Left ventricle myocardium inferior (tissue), 1 donor: ENCODE measurements around the gene PRKD3. TPM values are rescaled to one million over a fixed set of nuclear protein-coding genes. Genes with fewer than 3 reads are reported as not detected.
A peak's percentile ranks its signal among the peaks of the same experiment; 100 is the strongest.

Experiments
- DNase-seq: peaks from one replicate; pipeline ENCODE4 v3.0.0-alpha.2; 2020
- H3K27ac ChIP-seq: fragments of 200-600 bp; replicated peaks from 2 replicates; pipeline ENCODE4 v1.8.0; 2021
- H3K27me3 ChIP-seq: fragments of 200-600 bp; 2 replicates; pipeline ENCODE4 v1.8.0; 2021; ENCODE audit warnings: low read depth
- H3K36me3 ChIP-seq: fragments of 200-600 bp; 2 replicates; pipeline ENCODE4 v1.8.0; 2021
- H3K4me1 ChIP-seq: fragments of 200-600 bp; 2 replicates; pipeline ENCODE4 v1.8.0; 2021
- H3K4me3 ChIP-seq: fragments of 200-600 bp; 2 replicates; pipeline ENCODE4 v1.8.0; 2021; ENCODE audit warnings: mild to moderate bottlenecking, moderate library complexity
- H3K9me3 ChIP-seq: fragments of 200-600 bp; replicated peaks from 2 replicates; pipeline ENCODE4 v1.8.0; 2021
- intact Hi-C: fragments of 100-400 bp; cut with micrococcal nuclease; formaldehyde crosslinking; loops from one replicate; pipeline ENCODE4 v1.11.0; 2022
- total RNA-seq: library from RNA; stranded (reverse); fragmentation: NEBNext Ultra II Directional; extraction: Animal tissue kit (Norgen Biotek cat#: 25700); gene quantifications from one replicate; pipeline ENCODE4 v1.2.1, GENCODE V29; 2021
- TF ChIP-seq, protein P1 (sequence below): fragments of 200-600 bp; IDR thresholded peaks from 2 replicates; pipeline ENCODE4 v1.8.0; 2021; ENCODE audit warnings: antibody characterized with exemption, mild to moderate bottlenecking, borderline replicate concordance
- donor health status: DM: no; HTN: yes; CAD: no; lungs with severe emphysema.

The PRKD3 gene
- total RNA-seq, 1 donor from 2014 or later = 14.8 TPM

DNA sequence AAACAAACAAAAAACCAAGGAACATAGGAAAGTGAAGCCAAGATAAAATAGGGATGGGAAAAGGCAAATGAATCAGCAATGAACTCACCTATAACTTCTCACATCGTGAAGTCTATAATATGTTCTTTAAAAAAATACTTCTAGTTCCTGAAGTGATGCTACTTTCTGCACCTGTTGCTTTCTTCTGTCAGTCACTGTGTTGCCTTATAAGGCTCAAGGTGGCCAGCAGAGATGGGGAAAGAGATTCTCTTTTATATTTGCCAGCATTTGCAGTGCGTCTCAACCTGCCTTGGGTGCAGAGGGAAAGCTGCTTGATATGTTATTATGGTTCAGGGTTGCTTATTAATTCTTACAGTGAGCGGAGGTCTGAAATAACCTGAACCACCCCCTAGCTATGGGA lies 33.8 kb upstream of the PRKD3 start:
- Histone ChIP-seq H3K9me3 (no peaks in the 10 kb centered on the region), H3K27me3 (no peaks in the 10 kb centered on the region), H3K36me3 (no peaks in the 10 kb centered on the region), H3K27ac (no peak overlapping the region), H3K4me1 (peaks cover 16% of the 10 kb centered on the region), H3K4me3 (no peak overlapping the region)
- DNase-seq = no peak
- TF ChIP-seq, protein P1, sequence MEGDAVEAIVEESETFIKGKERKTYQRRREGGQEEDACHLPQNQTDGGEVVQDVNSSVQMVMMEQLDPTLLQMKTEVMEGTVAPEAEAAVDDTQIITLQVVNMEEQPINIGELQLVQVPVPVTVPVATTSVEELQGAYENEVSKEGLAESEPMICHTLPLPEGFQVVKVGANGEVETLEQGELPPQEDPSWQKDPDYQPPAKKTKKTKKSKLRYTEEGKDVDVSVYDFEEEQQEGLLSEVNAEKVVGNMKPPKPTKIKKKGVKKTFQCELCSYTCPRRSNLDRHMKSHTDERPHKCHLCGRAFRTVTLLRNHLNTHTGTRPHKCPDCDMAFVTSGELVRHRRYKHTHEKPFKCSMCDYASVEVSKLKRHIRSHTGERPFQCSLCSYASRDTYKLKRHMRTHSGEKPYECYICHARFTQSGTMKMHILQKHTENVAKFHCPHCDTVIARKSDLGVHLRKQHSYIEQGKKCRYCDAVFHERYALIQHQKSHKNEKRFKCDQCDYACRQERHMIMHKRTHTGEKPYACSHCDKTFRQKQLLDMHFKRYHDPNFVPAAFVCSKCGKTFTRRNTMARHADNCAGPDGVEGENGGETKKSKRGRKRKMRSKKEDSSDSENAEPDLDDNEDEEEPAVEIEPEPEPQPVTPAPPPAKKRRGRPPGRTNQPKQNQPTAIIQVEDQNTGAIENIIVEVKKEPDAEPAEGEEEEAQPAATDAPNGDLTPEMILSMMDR = no peak
- intact Hi-C loops = no loop called here

DNA sequence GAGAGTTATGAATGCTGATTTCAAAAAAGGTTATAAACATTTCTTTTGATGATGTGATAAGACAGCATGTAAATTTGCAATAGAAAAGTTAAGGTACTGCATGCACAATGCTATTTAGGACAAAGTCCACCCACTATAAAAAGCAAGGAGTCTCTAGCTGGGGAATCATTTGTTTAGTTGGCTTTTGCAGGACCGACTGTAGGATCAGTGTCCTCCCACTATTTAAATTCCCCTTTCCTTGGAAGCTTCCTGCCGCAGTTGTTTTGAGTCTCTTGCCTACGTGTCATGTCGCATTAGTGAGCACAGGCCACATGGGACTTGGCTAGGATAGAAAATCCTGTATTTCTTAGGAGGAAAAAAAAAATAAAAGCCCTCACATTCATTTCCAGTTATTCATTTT lies 32.9 kb upstream of the PRKD3 start:
- no peak for DNase-seq
- Histone ChIP-seq H3K9me3 (no peaks in the 10 kb centered on the region), H3K4me1 (peaks cover 16% of the 10 kb centered on the region), H3K27ac (peak overlapping the region; percentile 36), H3K27me3 (no peaks in the 10 kb centered on the region), H3K36me3 (no peaks in the 10 kb centered on the region), H3K4me3 (no peak overlapping the region)
- intact Hi-C loops = no loop called here
- TF ChIP-seq, protein P1 = no peak

DNA sequence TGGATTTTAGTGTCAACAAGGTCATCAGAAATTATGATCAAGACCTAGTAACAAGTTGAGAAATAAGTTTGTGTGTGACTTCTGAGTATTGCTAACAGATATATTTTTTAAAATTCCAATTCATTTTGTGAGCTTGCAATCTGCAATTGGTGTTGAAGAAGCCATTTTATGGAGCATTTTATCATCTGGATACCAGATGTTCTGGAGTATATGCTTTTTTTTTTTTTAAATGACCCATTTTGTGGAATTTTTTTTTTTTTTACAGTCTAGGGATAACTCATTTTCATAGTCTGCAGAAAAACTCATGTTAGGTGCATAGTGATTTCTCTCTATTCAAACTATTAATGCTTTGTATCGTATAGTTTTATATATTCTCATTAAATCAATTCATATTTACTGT lies 32.4 kb upstream of the PRKD3 start:
- no peaks in the 10 kb centered on the region for H3K27me3 ChIP-seq
- no peaks in the 10 kb centered on the region for H3K36me3 ChIP-seq
- H3K27ac ChIP-seq = peak overlapping the region; percentile 36
- H3K9me3 ChIP-seq = no peaks in the 10 kb centered on the region
- TF ChIP-seq, protein P1 = no peak
- H3K4me1 ChIP-seq = peaks cover 16% of the 10 kb centered on the region
- DNase-seq = no peak
- no peak overlapping the region for H3K4me3 ChIP-seq
- intact Hi-C loops = no loop called here

GRCh38 chr2:37356299-37356698 lies 31.7 kb upstream of the PRKD3 start:
- no peak for DNase-seq
- H3K36me3 ChIP-seq = no peaks in the 10 kb centered on the region
- intact Hi-C loops = no loop called here
- H3K27ac ChIP-seq = no peak overlapping the region
- TF ChIP-seq, protein P1 = no peak
- peaks cover 12% of the 10 kb centered on the region for H3K4me1 ChIP-seq
- H3K9me3 ChIP-seq = no peaks in the 10 kb centered on the region
- no peak overlapping the region for H3K4me3 ChIP-seq
- no peaks in the 10 kb centered on the region for H3K27me3 ChIP-seq

GRCh38 chr2:37355735-37356134 lies 31.1 kb upstream of the PRKD3 start:
- Histone ChIP-seq H3K27me3 (no peaks in the 10 kb centered on the region), H3K9me3 (no peaks in the 10 kb centered on the region), H3K36me3 (no peaks in the 10 kb centered on the region), H3K27ac (no peak overlapping the region), H3K4me3 (no peak overlapping the region), H3K4me1 (peaks cover 12% of the 10 kb centered on the region)
- intact Hi-C loops = no loop called here
- no peak for DNase-seq
- TF ChIP-seq, protein P1 = no peak

- H3K4me1 ChIP-seq = peaks cover 12% of the 10 kb centered on the region
- no peaks in the 10 kb centered on the region for H3K36me3 ChIP-seq
- H3K27me3 ChIP-seq = no peaks in the 10 kb centered on the region
- intact Hi-C loops = no loop called here
- TF ChIP-seq, protein P1 = no peak
- no peak overlapping the region for H3K4me3 ChIP-seq
- H3K9me3 ChIP-seq = no peaks in the 10 kb centered on the region
- DNase-seq = no peak
- no peak overlapping the region for H3K27ac ChIP-seq
Measured at GRCh38 chr2:37354531-37354930, 29.9 kb upstream of the PRKD3 start.
